GM23248 (cell line): Measurements from ENCODE around the gene PGBD5.

Experiments used
- EZH2 ChIP-seq: fragments of 200-600 bp; sonication (generic); IDR thresholded peaks from 2 replicates; pipeline ENCODE4 v1.6.1; 2018; ENCODE audit warnings: antibody characterized with exemption, mild to moderate bottlenecking; ENCODE audit not compliant: insufficient read depth, poor library complexity, severe bottlenecking
- EZH2phosphoT487 ChIP-seq: fragments of 200-600 bp; sonication (generic); IDR thresholded peaks from 2 replicates; pipeline ENCODE4 v1.6.1; 2018; ENCODE audit warnings: antibody characterized with exemption, moderate library complexity, mild to moderate bottlenecking, low read depth; ENCODE audit not compliant: insufficient read depth

DNA sequence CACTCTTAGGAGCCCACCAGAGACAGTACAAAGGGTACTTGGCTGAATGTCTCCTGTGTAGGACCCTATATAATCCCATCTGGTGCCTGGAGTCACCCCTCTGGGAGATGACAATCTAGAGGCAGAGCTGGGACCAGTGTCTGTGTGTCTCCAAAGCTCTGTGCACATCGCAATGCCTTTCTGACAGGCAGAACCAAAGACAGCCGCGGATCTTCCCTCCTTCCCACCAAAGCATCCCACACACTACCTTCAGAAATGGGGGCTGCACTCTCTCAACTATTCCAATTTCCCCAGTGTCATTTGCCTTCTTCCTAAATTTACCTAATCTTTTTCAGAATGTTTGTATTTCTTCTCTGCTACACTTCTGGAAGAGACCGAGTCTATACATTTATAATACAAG lies 12.0 kb downstream of the PGBD5 start:
- TF ChIP-seq EZH2: no peak
- TF ChIP-seq EZH2phosphoT487: no peak
